Keratinocyte (primary cell): ENCODE results near the gene LPCAT1. TPM values are rescaled to one million over a fixed set of nuclear protein-coding genes. Genes with fewer than 3 reads are reported as not detected.

Experiments used
- DNase-seq: peaks from one replicate; pipeline ENCODE4 v3.0.0-alpha.2; 2011; ENCODE audit warnings: low read depth, missing footprints, low spot score
- FAIRE-seq: peaks from 2 replicates; lab custom pipeline; 2011; peaks lifted over from hg19 to GRCh38; lab: Jason Lieb, UNC
- H2AFZ ChIP-seq: 2 replicates; pipeline ENCODE4 v1.6.0; 2012; ENCODE audit warnings: low read length, control low read depth, inconsistent platforms; ENCODE audit not compliant: control insufficient read depth
- H3K27ac ChIP-seq: 2 replicates; pipeline ENCODE4 v1.5.1; 2011; ENCODE audit warnings: low read length; ENCODE audit not compliant: control insufficient read depth, insufficient read depth
- H3K27me3 ChIP-seq: 3 replicates; pipeline ENCODE4 v1.6.0; 2011; ENCODE audit warnings: low read length; ENCODE audit not compliant: control insufficient read depth, insufficient read depth; ENCODE audit errors: extremely low read depth
- H3K36me3 ChIP-seq, 2 experiments: 2 replicates in 1 of 2; 3 replicates in 1 of 2; pipeline ENCODE4 v1.5.1; 2011; ENCODE audit warnings: low read length in 2 of 2, mild to moderate bottlenecking in 1 of 2; ENCODE audit not compliant: control insufficient read depth in 2 of 2, insufficient read depth in 2 of 2; ENCODE audit errors: extremely low read depth in 1 of 2
- H3K4me1 ChIP-seq: 3 replicates; pipeline ENCODE4 v1.5.1; 2011; ENCODE audit warnings: low read length; ENCODE audit not compliant: control insufficient read depth, insufficient read depth; ENCODE audit errors: extremely low read depth
- H3K4me2 ChIP-seq: 3 replicates; pipeline ENCODE4 v1.6.0; 2011; ENCODE audit warnings: low read depth, low read length; ENCODE audit not compliant: control insufficient read depth, insufficient read depth; ENCODE audit errors: extremely low read depth
- H3K4me3 ChIP-seq, 3 experiments: fragments of 200-600 bp in 1 of 3; sonication (generic) in 1 of 3; 2 replicates in 2 of 3; 3 replicates in 1 of 3; pipeline ENCODE4 v1.5.1; 2011 to 2016; ENCODE audit warnings: low read length in 3 of 3, mild to moderate bottlenecking in 3 of 3, control low read depth in 2 of 3, inconsistent platforms in 1 of 3, low read depth in 1 of 3, mixed read lengths in 1 of 3, mixed run types in 1 of 3, moderate library complexity in 1 of 3; ENCODE audit not compliant: control insufficient read depth in 2 of 3, insufficient read depth in 2 of 3; ENCODE audit errors: extremely low read depth in 1 of 3
- H3K79me2 ChIP-seq: 2 replicates; pipeline ENCODE4 v1.6.0; 2012; ENCODE audit warnings: low read length; ENCODE audit not compliant: control insufficient read depth, insufficient read depth
- H3K9ac ChIP-seq: 3 replicates; pipeline ENCODE4 v1.6.0; 2011; ENCODE audit warnings: low read length; ENCODE audit not compliant: control insufficient read depth, insufficient read depth; ENCODE audit errors: extremely low read depth
- H3K9me1 ChIP-seq: 3 replicates; pipeline ENCODE4 v1.6.0; 2011; ENCODE audit warnings: low read length; ENCODE audit not compliant: control insufficient read depth, insufficient read depth; ENCODE audit errors: extremely low read depth
- H3K9me3 ChIP-seq: 2 replicates; pipeline ENCODE4 v1.5.1; 2012; ENCODE audit warnings: low read depth, low read length; ENCODE audit not compliant: control insufficient read depth
- H4K20me1 ChIP-seq: 3 replicates; pipeline ENCODE4 v1.6.0; 2011; ENCODE audit warnings: low read length; ENCODE audit not compliant: control insufficient read depth, insufficient read depth; ENCODE audit errors: extremely low read depth
- CTCF ChIP-seq, 3 experiments: IDR thresholded peaks in 1 of 3; conservative IDR thresholded peaks in 1 of 3; optimal IDR thresholded peaks in 1 of 3; 2 replicates in 2 of 3; 3 replicates in 1 of 3; pipeline versions ENCODE3 to v1.5.1; 2011; ENCODE audit warnings: low read length in 3 of 3, mild to moderate bottlenecking in 3 of 3, moderate library complexity in 2 of 3, control low read depth in 1 of 3, inconsistent platforms in 1 of 3; ENCODE audit not compliant: insufficient read depth in 2 of 3; ENCODE audit errors: extremely low read depth in 1 of 3
- EZH2 ChIP-seq: IDR thresholded peaks from one replicate; pipeline ENCODE4 v1.6.1; 2012; ENCODE audit warnings: inconsistent platforms, mild to moderate bottlenecking, low read length, moderate library complexity
- dilution Hi-C: fragments of 300-500 bp; cut with MboI; formaldehyde crosslinking; loops from one replicate; pipeline ENCODE4 v1.7.0; 2020; ENCODE audit warnings: low sequenced_read_pairs; ENCODE audit not compliant: extremely low pct_ligation_motif_present
- polyA plus RNA-seq, 5 experiments: library from polyadenylated mRNA; depleted of rRNA in 3 of 5; stranded (reverse) in 3 of 5; stranded (forward) in 1 of 5; unstranded in 1 of 5; fragments of >200 nt; gene quantifications; 1 replicate in 1 of 5; 2 replicates in 3 of 5; 3 replicates in 1 of 5; pipeline versions ENCODE4 v1.2.1 to v1.2.3, GENCODE V29; 2011 to 2012; ENCODE audit warnings: missing spikeins in 2 of 5, low read depth in 1 of 5, low replicate concordance in 1 of 5

LPCAT1 gene
- polyA plus RNA-seq, 1 donor (not counting 4 experiments of a cell fraction or from before 2014, with no cell fraction given): 32.9 TPM

- Histone ChIP-seq H3K79me2 (no peaks in the 10 kb centered on the region), H3K36me3 (no peaks in the 10 kb centered on the region), H3K27ac (no peak overlapping the region), H4K20me1 (no peaks in the 10 kb centered on the region), H3K9me3 (no peaks in the 10 kb centered on the region), H3K9ac (no peak overlapping the region), H3K9me1 (no peaks in the 10 kb centered on the region), H3K27me3 (peaks cover 30% of the 10 kb centered on the region), H2AFZ (no peak overlapping the region), H3K4me1 (no peaks in the 10 kb centered on the region), H3K4me2 (no peak overlapping the region), H3K4me3 (no peak overlapping the region)
- dilution Hi-C loops: no loop called here
- no peak for TF ChIP-seq CTCF (optimal IDR thresholded peaks at IDR 0.05 in 1 of 3, IDR thresholded peaks at IDR 0.05 in 1 of 3, conservative IDR thresholded peaks at IDR 0.05 in 1 of 3; ENCODE audit: extremely low read depth in 1 of 3, insufficient read depth in 2 of 3, low read length in 3 of 3)
- TF ChIP-seq EZH2: no peak
- no peak for DNase-seq
- no peak for FAIRE-seq
These were observed 83.7 kb downstream of the LPCAT1 start for GRCh38 chr5:1440098-1440493.

GRCh38 chr5:1439388-1440097 is 84.2 kb downstream of the LPCAT1 start:
- H3K36me3 ChIP-seq: no peaks in the 10 kb centered on the region
- no peaks in the 10 kb centered on the region for H3K9me1 ChIP-seq
- dilution Hi-C loops: no loop called here
- no peak overlapping the region for H3K4me3 ChIP-seq
- H2AFZ ChIP-seq: no peak overlapping the region
- H3K9ac ChIP-seq: no peak overlapping the region
- peaks cover 25% of the 10 kb centered on the region for H3K27me3 ChIP-seq
- H3K9me3 ChIP-seq: no peaks in the 10 kb centered on the region
- no peaks in the 10 kb centered on the region for H3K79me2 ChIP-seq
- no peak overlapping the region for H3K4me2 ChIP-seq
- no peaks in the 10 kb centered on the region for H3K4me1 ChIP-seq
- TF ChIP-seq EZH2 (no peak), CTCF (optimal IDR thresholded peaks at IDR 0.05 in 1 of 3, IDR thresholded peaks at IDR 0.05 in 1 of 3, conservative IDR thresholded peaks at IDR 0.05 in 1 of 3; ENCODE audit: extremely low read depth in 1 of 3, insufficient read depth in 2 of 3, low read length in 3 of 3) (no peak)
- H3K27ac ChIP-seq: no peak overlapping the region
- FAIRE-seq (no peak), DNase-seq (no peak)
- H4K20me1 ChIP-seq: no peaks in the 10 kb centered on the region
